H1 (cell line): Measurements from ENCODE around the gene CFAP20. TPM values are rescaled to one million over a fixed set of nuclear protein-coding genes. Genes with fewer than 3 reads are reported as not detected.

Experiments used
- CTCF ChIA-PET: fragments of 300-600 bp; sonication (Branson Sonifier 250); formaldehyde crosslinking; loops from one replicate; lab custom pipeline; 2021; ENCODE audit not compliant: partially characterized antibody; lab: Charles Lee
- POLR2A ChIA-PET: fragments of 300-600 bp; sonication (Branson Sonifier 250); formaldehyde crosslinking; loops from one replicate; lab custom pipeline; 2021; ENCODE audit warnings: inconsistent platforms; ENCODE audit not compliant: partially characterized antibody; lab: Charles Lee
- DNase-seq, 2 experiments: peaks; one replicate each; pipeline versions ENCODE4 v3.0.0 to v3.0.0-alpha.2; 2010 to 2022; ENCODE audit warnings: low spot score in 2 of 2, low read depth in 1 of 2, mixed read lengths in 1 of 2
- FAIRE-seq: peaks from 2 replicates; lab custom pipeline; 2011; peaks lifted over from hg19 to GRCh38; lab: Jason Lieb, UNC
- H2AFZ ChIP-seq: 2 replicates; pipeline ENCODE4 v1.8.1; 2012; ENCODE audit warnings: low read length, inconsistent platforms
- H2AK5ac ChIP-seq: 2 replicates; pipeline ENCODE4 v1.6.1; 2013; ENCODE audit warnings: low read depth, low read length
- H2BK120ac ChIP-seq: replicated peaks from 2 replicates; pipeline ENCODE3; 2013; ENCODE audit warnings: low read depth, low read length, inconsistent platforms
- H2BK12ac ChIP-seq: 2 replicates; pipeline ENCODE4 v1.6.1; 2013; ENCODE audit warnings: low read depth, low read length
- H2BK15ac ChIP-seq: 2 replicates; pipeline ENCODE4 v1.6.1; 2013; ENCODE audit warnings: low read length
- H2BK20ac ChIP-seq: 2 replicates; pipeline ENCODE4 v1.6.1; 2013; ENCODE audit warnings: low read length
- H2BK5ac ChIP-seq: 2 replicates; pipeline ENCODE4 v1.6.1; 2013; ENCODE audit warnings: low read depth, low read length
- H3K14ac ChIP-seq: 2 replicates; pipeline ENCODE4 v1.6.1; 2013; ENCODE audit warnings: inconsistent platforms; ENCODE audit not compliant: insufficient read length
- H3K18ac ChIP-seq: 2 replicates; pipeline ENCODE4 v1.6.1; 2013; ENCODE audit warnings: low read length; ENCODE audit errors: extremely low read depth
- H3K23ac ChIP-seq: 2 replicates; pipeline ENCODE4 v1.6.1; 2013; ENCODE audit warnings: inconsistent platforms; ENCODE audit not compliant: insufficient read length
- H3K23me2 ChIP-seq: 2 replicates; pipeline ENCODE4 v1.6.1; 2013; ENCODE audit warnings: low read depth, low read length
- H3K27ac ChIP-seq: 2 replicates; pipeline ENCODE4 v1.6.1; 2011; ENCODE audit warnings: low read depth, low read length, inconsistent platforms
- H3K27me3 ChIP-seq, 4 experiments: replicated peaks in 1 of 4; 1 replicate in 1 of 4; 2 replicates in 3 of 4; pipeline versions ENCODE4 v1.6.1 to v1.8.1; 2011 to 2013; ENCODE audit warnings: low read length in 3 of 4, mild to moderate bottlenecking in 3 of 4, inconsistent platforms in 2 of 4, mixed read lengths in 2 of 4, moderate library complexity in 1 of 4; ENCODE audit not compliant: control insufficient read depth in 3 of 4, insufficient read depth in 3 of 4; ENCODE audit errors: extremely low read depth in 1 of 4
- H3K36me3 ChIP-seq, 4 experiments: 2 replicates each; pipeline versions ENCODE4 v1.6.1 to v1.8.1; 2011 to 2013; ENCODE audit warnings: mild to moderate bottlenecking in 4 of 4, low read length in 3 of 4, moderate library complexity in 2 of 4, control low read depth in 1 of 4, inconsistent platforms in 1 of 4; ENCODE audit not compliant: insufficient read depth in 4 of 4, control insufficient read depth in 2 of 4
- H3K4ac ChIP-seq: replicated peaks from 2 replicates; pipeline ENCODE3; 2013; ENCODE audit warnings: low read length, low read depth, mixed read lengths, inconsistent platforms; ENCODE audit not compliant: insufficient read length
- H3K4me1 ChIP-seq, 4 experiments: replicated peaks in 1 of 4; 1 replicate in 1 of 4; 2 replicates in 3 of 4; pipeline versions ENCODE4 v1.6.1 to v1.8.1; 2011 to 2013; ENCODE audit warnings: low read length in 3 of 4, inconsistent platforms in 2 of 4, mixed read lengths in 1 of 4; ENCODE audit not compliant: insufficient read depth in 4 of 4, control insufficient read depth in 3 of 4
- H3K4me2 ChIP-seq, 2 experiments: 2 replicates each; pipeline versions ENCODE4 v1.6.1 to v1.8.1; 2011 to 2013; ENCODE audit warnings: low read depth in 2 of 2, low read length in 2 of 2, control low read depth in 1 of 2, inconsistent platforms in 1 of 2, mild to moderate bottlenecking in 1 of 2; ENCODE audit not compliant: insufficient read depth in 1 of 2
- H3K4me3 ChIP-seq, 4 experiments: fragments of 200-600, 300-600 bp in 1 of 4; sonication (generic), shearing (Covaris generic), sonication (Bioruptor Twin) in 1 of 4; 2 replicates each; pipeline versions ENCODE4 v1.5.1 to v1.8.1; 2011 to 2016; ENCODE audit warnings: low read length in 4 of 4, low read depth in 3 of 4, control low read depth in 2 of 4, inconsistent platforms in 2 of 4, mild to moderate bottlenecking in 2 of 4, mixed read lengths in 1 of 4, moderate library complexity in 1 of 4; ENCODE audit not compliant: insufficient read depth in 2 of 4; ENCODE audit errors: extremely low read depth in 1 of 4
- H3K56ac ChIP-seq: replicated peaks from 2 replicates; pipeline ENCODE3; 2013; ENCODE audit warnings: low read depth, mild to moderate bottlenecking, mixed read lengths, low read length, inconsistent platforms; ENCODE audit not compliant: insufficient read length
- H3K79me1 ChIP-seq: 2 replicates; pipeline ENCODE4 v1.6.1; 2013; ENCODE audit warnings: low read depth, low read length, control low read depth
- H3K79me2 ChIP-seq, 2 experiments: 2 replicates each; pipeline versions ENCODE4 v1.6.1 to v1.8.1; 2012 to 2013; ENCODE audit warnings: low read length in 2 of 2, mild to moderate bottlenecking in 2 of 2, inconsistent platforms in 1 of 2; ENCODE audit not compliant: insufficient read depth in 2 of 2, control insufficient read depth in 1 of 2
- H3K9ac ChIP-seq, 4 experiments: replicated peaks in 1 of 4; 1 replicate in 1 of 4; 2 replicates in 3 of 4; pipeline versions ENCODE4 v1.6.1 to v1.8.1; 2011 to 2013; ENCODE audit warnings: low read depth in 3 of 4, low read length in 3 of 4, control low read depth in 2 of 4, mild to moderate bottlenecking in 2 of 4, moderate library complexity in 2 of 4, inconsistent platforms in 1 of 4; ENCODE audit errors: extremely low read depth in 1 of 4
- H3K9me3 ChIP-seq, 2 experiments: 2 replicates each; pipeline versions ENCODE4 v1.6.1 to v1.8.1; 2012 to 2013; ENCODE audit warnings: mild to moderate bottlenecking in 2 of 2, moderate library complexity in 2 of 2, control low read depth in 1 of 2, inconsistent platforms in 1 of 2, low read depth in 1 of 2, low read length in 1 of 2, mixed read lengths in 1 of 2; ENCODE audit not compliant: insufficient read depth in 2 of 2
- H4K20me1 ChIP-seq, 2 experiments: replicated peaks in 1 of 2; 2 replicates each; pipeline versions ENCODE3 to v1.8.1; 2011 to 2013; ENCODE audit warnings: inconsistent platforms in 2 of 2, low read length in 2 of 2, mild to moderate bottlenecking in 1 of 2; ENCODE audit not compliant: insufficient read depth in 2 of 2, control insufficient read depth in 1 of 2
- H4K5ac ChIP-seq: 2 replicates; pipeline ENCODE4 v1.6.1; 2013; ENCODE audit warnings: low read length, low read depth, mixed read lengths, inconsistent platforms; ENCODE audit not compliant: insufficient read length
- H4K8ac ChIP-seq: 2 replicates; pipeline ENCODE4 v1.8.0; 2013; ENCODE audit warnings: mild to moderate bottlenecking, moderate library complexity, low read length, inconsistent platforms; ENCODE audit not compliant: insufficient read depth; ENCODE audit errors: extremely low read depth
- H4K91ac ChIP-seq: replicated peaks from 2 replicates; pipeline ENCODE3; 2013; ENCODE audit warnings: low read length, mixed read lengths, inconsistent platforms; ENCODE audit not compliant: insufficient read length
- CBX8 ChIP-seq: fragments of 300-800, 300-1000 bp; sonication (generic); IDR thresholded peaks from 2 replicates; pipeline ENCODE4 v1.7.1; 2016; ENCODE audit warnings: low read depth, low read length, borderline replicate concordance
- POLR2AphosphoS5 ChIP-seq: IDR thresholded peaks from 2 replicates; pipeline ENCODE4 v1.6.1; 2011; ENCODE audit warnings: low read depth, low read length
- WGBS, 2 experiments: shearing (Covaris generic) in 1 of 2; methylation state at CpG; one replicate each; pipeline versions ENCODE4 v1.1.6 to v1.1.7; 2013 to 2015; ENCODE audit warnings: low lambda C conversion rate in 2 of 2, mixed read lengths in 2 of 2, inconsistent platforms in 1 of 2, low coverage in 1 of 2, missing lambda C conversion rate in 1 of 2; ENCODE audit not compliant: insufficient replicate concordance in 2 of 2, insufficient coverage in 1 of 2, insufficient read length in 1 of 2; ENCODE audit errors: extremely low coverage in 1 of 2, missing lambda C conversion rate in 1 of 2; 5-methylcytosine and 5-hydroxymethylcytosine counted together
- polyA plus RNA-seq, 7 experiments: library from polyadenylated mRNA; depleted of rRNA in 3 of 7; stranded (reverse) in 5 of 7; unstranded in 2 of 7; fragments of >200 nt in 5 of 7; fragments of 200-250 nt in 2 of 7; gene quantifications; 1 replicate in 5 of 7; 2 replicates in 1 of 7; 4 replicates in 1 of 7; pipeline versions ENCODE4 v1.2.1 to v1.2.3, GENCODE V29; 2011 to 2013; ENCODE audit warnings: missing spikeins in 2 of 7, mixed read lengths in 2 of 7
- total RNA-seq: library from RNA; stranded (reverse); fragmentation: NEBNext Ultra II Directional; extraction: Animal tissue kit (Norgen Biotek cat#: 25700); gene quantifications from 2 replicates; pipeline ENCODE4 v1.2.1, GENCODE V29; 2021

CFAP20 gene
- total and polyA plus RNA-seq, 2 of the 8 experiments (the other 6 are each of a cell fraction or from before 2014, with no cell fraction given), result 45.6 to 65.4 TPM

DNA sequence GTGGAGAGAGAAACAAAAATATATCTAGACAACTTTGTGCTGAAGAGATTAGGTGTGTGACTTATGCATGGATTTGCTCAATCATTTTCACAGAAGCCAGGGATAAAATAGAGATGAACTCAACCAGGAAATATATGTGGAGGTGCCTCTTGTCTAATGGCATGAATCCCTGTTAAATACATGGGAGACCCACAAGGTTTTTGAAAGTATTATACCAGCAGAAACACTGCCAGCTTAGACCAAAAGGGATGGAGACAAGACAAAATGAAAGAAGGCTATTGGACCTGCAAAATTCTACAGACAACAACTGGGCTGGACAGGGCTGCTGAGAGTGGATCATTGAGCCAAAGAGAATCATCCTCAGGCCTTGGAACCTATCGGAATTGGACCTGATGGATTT, 52.7 kb downstream of the CFAP20 start:
- Histone ChIP-seq H3K79me2 (no peaks in the 10 kb centered on the region), H2BK5ac (no peak overlapping the region), H3K4ac (no peak overlapping the region), H3K4me1 (no peaks in the 10 kb centered on the region), H2BK120ac (no peak overlapping the region), H3K27me3 (no peaks in the 10 kb centered on the region), H3K27ac (no peak overlapping the region), H3K23ac (no peak overlapping the region), H4K8ac (no peak overlapping the region), H3K23me2 (no peaks in the 10 kb centered on the region), H4K91ac (no peak overlapping the region), H3K4me2 (no peak overlapping the region), H4K20me1 (no peaks in the 10 kb centered on the region), H3K4me3 (no peak overlapping the region), H3K9me3 (peaks cover 2% of the 10 kb centered on the region in 2 experiments; a peak in 1 of 4 replicates), H3K56ac (no peak overlapping the region), H3K14ac (no peak overlapping the region), H2BK20ac (no peak overlapping the region), H3K36me3 (no peaks in the 10 kb centered on the region), H3K18ac (no peak overlapping the region), H2BK12ac (no peak overlapping the region), H2AFZ (no peak overlapping the region), H2BK15ac (no peak overlapping the region), H3K9ac (no peak overlapping the region), H4K5ac (no peak overlapping the region), H2AK5ac (no peak overlapping the region), H3K79me1 (no peaks in the 10 kb centered on the region)
- no peak for FAIRE-seq
- TF ChIP-seq POLR2AphosphoS5 (no peak), CBX8 (no peak)
- DNase-seq, result no peak
- ChIA-PET POLR2A (no interaction called here), CTCF (no interaction called here)
- WGBS, 2 experiments, result 88% methylated on average over 1 of the region's 1 CpG; no CpG with 5 or more reads in 1 of the 2 experiments
